SHP77 (cell line): ENCODE measurements around the gene CENPL.
A peak's percentile ranks its signal among the peaks of the same experiment; 100 is the strongest.
"Not testable (repeated sequence)": the region's sequence is repeated elsewhere in the genome, so short reads cannot be mapped to it uniquely, and the experiment has no call there.

ENCODE experiments used
- DNase-seq, 2 experiments: peaks; one replicate each; lab custom pipeline; 2025; lab: John Stamatoyannopoulos, UW

The CENPL gene

GRCh38 chr1:173824315-173825081, at the start of gene CENPL, which contains the start of gene DARS2:
Gene CENPL, minus strand, starts transcription at chr1:173824883. Its CDS starts 13,584 bp downstream, at chr1:173811299.
Gene DARS2, plus strand, starts transcription at chr1:173824673. Its CDS starts 557 bp downstream, at chr1:173825230.
- peak; percentile 96 to 97 for DNase-seq

GRCh38 chr1:173871500-173871899, 46.8 kb upstream of the CENPL start:
- no peak for DNase-seq

DNA sequence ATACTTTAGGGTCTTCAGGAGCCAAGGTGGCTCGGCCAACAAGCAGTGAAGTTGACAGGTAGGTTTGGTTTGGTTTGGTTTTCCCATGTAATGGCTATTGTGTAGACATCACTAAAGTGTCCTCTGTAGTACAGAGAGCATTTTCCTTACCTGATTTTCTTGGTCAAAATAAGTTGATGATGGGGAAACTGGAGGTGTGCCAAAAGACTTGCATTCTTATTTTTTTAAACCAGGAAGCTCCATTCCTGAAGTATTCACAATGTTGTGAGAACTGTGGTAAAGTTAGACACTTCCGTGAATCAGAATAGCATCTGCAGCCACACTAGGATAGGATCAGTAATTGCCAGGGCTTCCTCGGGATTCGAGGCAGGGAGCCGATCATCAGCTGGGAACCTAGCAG, 46.4 kb upstream of the CENPL start:
- no peak for DNase-seq

DNA sequence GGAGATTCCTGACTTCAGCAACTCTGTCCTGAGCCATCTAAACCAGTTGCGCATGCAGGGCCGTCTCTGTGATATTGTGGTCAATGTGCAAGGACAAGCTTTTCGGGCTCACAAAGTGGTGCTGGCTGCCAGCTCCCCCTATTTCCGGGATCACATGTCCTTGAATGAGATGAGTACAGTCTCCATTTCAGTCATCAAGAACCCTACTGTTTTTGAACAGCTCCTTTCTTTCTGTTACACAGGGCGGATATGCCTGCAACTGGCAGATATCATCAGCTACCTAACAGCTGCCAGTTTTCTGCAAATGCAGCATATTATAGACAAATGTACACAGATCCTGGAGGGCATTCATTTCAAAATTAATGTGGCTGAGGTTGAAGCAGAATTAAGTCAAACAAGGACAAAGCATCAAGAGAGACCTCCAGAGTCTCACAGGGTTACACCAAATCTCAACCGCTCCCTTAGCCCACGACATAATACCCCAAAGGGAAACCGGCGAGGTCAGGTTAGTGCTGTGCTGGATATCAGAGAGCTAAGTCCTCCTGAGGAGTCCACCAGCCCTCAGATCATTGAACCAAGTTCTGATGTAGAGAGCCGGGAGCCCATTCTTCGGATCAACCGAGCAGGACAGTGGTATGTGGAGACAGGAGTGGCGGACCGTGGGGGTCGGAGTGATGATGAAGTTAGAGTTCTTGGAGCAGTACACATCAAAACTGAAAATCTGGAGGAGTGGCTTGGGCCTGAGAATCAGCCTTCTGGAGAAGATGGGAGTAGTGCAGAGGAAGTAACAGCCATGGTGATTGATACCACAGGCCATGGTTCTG, 45.8 kb upstream of the CENPL start:
- no peak for DNase-seq

DNA sequence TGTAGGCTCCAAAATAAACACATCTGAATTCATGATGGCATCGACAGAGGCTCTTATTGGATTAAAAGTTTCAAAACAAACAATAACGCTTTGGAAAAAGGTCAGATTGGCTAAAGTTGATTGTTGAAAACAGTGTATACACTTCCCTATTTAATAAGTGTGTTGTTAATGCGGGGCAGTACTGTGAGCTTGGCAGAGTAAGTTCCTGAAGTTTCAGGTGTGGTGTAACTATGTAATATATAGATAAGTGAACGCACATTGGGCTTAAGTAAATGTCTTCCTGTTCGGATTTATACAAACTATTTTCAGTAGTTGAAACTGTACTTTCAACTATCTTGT, 44.3 kb upstream of the CENPL start:
- DNase-seq: no peak

DNA sequence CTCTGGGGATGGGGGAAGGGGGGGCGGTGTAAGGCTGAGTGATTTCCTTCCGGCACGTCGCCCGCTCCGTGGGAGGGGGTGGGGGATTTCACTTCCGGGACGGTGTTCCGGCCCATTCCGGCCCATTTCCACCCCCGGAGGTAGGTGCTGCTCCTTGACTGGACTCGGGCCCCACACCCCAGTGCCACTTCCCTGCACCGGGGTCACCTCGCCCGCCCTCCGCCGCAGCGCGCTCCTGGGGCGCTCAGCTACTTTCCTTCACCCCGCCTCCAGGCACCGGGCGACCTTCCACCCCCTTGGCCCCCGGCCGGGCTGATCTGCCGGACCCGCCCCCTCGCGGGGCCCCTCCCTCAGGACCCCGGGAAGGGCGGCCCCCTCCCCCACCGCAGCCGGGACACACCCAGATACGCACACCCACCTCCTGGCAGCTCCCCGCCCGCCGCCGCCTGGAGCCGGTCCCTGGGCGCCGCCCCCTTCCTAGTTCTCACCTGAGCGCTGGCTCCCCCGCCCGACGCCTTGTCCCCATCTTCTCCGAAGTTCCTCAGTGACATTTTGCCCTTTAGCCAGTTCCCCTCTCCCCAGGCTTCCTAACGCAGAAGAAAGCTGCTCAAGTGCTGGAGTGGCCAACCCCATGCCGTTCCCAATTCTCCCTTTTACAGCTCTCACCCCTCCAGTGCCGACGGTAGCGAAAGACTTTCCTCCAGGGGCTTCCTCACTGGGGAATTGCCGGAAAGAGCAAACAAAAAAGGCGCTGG, 43.8 kb upstream of the CENPL start, which contains the start of gene ZBTB37:
TSS of gene ZBTB37 (plus strand) at position 115 of the 755 bp plus-strand sequence. CDS start 1,846 bp downstream, outside the sequence.
- DNase-seq: peak; percentile 83 to 84

DNA sequence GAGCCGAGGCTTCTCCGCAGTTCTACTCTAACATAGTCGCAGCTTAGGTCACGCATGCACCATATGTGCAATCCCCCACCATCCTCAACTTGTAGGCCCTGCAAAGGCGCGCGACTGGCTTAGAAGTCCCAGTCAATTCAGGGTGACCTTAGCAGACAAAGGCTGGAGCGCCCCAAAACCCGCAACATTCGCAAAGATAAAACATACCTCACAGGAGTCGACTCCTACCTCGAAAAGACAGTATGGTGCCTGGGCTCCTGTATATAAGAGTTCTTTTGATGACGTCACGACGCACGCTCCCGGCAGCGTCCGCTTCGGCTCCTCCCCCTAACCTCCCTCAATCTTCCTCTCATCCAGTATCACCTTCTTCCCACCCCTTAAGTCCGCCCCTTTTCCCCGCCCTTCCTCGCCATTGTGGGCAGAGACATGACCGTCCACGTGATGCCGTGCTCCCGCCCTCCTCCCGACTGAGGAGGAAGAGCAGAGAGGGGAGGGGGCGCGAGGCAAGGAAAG, 43.1 kb upstream of the CENPL start, which contains the start of gene GAS5:
TSS of gene GAS5 (minus strand) at position 237 of the 513 bp plus-strand sequence.
- peak; percentile 99 for DNase-seq

DNA sequence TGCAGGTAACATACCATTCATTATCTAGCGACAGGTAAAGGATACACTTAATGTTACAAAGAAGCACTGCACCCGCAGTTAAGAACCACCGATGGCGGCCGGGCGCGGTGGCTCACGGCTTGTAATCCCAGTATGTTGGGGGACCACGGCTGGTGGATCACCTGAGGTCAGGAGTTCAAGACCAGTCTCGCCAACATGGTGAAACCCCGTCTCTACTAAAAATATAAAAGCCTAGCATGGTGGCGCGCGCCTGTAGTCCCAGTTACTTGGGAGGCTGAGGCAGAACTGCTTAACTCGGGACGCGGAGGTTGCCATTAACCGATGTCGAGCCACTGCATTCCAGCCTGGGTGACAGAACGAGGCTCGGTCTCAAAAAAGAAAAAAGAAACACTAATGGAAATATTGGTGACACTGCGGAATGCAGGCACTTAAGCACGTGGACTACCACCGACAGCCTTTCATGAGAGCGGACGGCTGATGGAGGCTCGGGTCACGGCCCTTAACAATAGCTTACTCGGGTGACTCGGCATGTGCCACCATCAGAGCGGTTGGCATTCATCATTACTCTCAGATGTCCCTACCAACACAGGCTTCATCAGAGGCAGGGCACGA, 42.6 kb upstream of the CENPL start:
- no peak for DNase-seq

- DNase-seq: no peak
Observed at GRCh38 chr1:173866413-173867115, 41.9 kb upstream of the CENPL start.

DNA sequence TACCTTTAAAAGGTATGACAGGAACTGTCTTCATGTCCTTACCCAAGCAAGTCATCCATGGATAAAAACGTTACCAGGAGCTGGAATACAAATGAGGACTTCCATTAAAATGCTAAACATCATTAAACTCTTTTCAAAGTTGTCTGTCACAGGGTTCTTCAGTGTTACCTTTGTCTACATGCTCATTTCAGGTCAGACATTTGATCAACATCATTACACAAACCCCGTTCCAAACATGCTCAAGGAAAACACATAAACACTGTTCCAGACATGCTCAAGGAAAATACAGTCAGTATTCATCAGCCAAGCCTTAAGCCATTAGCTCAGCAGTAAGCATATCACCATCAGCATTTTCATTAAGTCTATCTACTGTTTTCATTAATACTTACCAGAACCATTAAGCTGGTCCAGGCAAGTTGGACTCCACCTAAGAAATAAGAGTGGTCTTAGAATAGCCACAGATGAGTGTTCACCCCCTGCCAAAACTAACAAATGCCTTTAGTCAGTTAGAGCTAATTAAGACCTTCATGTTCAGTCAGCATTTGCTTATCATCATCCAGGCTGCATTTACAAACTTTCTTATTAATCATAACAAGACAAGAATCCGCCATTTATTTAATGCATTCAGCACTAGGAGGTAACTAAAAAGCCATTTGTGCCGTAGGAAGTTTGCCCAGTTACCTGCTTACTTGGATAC, 40.9 kb upstream of the CENPL start:
- no peak for DNase-seq

GRCh38 chr1:173864179-173864867, 39.6 kb upstream of the CENPL start:
- no peak for DNase-seq

DNA sequence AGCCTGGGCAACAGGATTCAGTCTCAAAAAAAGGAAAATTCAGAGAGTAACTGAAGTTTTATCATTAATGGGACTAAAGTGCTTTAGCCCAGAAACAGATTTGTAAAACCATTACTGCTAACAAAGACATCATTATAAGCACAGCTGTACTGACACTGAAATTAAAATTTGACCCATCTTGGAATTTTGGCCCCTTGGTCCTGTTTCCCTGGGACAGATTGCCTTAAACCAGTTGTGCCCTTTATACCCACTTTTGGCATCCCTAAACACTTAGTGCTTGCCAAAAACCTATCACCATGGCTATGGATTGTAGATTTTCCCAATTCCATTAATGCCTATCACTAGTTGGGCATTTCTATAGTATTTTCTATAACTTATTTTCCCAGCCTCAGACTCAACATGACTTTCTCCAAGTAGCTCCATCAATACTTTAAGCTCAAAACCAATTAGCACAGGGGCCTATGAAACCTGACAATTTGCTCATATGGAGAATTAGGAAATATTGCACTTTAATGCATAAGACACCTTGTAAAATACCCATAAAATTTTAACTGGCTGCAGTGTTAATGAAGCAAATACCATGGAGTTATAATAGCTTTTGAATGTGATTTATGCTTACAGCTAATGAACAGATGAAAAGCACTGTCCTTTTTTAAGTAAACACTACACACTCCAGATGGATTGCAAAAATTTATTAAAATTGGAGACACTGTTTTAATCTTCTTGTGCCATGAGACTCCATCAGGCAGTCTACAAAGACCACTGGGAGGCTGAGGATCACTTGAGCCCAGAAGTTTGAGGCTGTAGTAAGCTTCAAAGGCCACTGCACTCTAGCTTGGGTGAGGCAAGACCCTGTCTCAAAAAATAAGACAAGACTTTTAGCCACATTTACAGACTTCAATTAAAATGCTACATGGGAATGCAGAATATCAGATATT, 38.8 kb upstream of the CENPL start:
- DNase-seq: peak in 1 of 2 experiments; percentile 5

- no peak for DNase-seq
Observed at GRCh38 chr1:173862769-173863223, 38.1 kb upstream of the CENPL start.

DNA sequence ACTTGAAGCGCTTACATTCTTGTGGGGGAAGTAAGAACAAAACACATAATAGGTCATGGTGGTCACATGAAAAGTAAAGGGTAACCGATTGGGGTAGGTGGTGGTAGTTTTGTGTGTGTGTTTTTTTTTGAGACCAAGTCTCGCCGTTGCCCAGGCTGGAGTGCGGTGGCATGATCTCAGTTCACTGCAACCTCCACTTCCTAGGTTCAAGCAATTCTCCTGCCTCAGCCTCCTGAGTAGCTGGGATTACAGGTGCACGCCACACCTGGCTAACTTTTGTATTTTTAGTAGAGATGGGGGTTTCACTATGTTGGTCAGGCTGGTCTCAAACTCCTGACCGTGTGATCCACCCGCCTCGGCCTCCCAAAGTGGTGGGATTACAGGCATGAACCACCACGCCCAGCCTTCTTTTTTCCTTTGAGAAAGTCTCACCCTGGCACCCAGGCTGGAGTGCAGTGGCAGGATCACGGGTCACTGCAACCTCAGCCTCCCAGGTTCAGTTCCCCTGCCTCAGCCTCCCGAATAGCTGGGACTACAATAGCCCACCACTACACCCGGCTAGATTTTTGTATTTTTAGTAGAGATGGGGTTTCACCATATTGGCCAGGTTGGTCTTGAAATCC, 37.6 kb upstream of the CENPL start:
- not testable (repeated sequence) for DNase-seq

GRCh38 chr1:173861731-173862145, 37.1 kb upstream of the CENPL start:
- no peak for DNase-seq

- no peak for DNase-seq
Observed at GRCh38 chr1:173860065-173860464, 35.4 kb upstream of the CENPL start.

GRCh38 chr1:173859547-173859946, 34.9 kb upstream of the CENPL start:
- not testable (repeated sequence) for DNase-seq
